Endothelial cell of umbilical vein (primary cell): ENCODE measurements around the gene SLC22A7. TPM values are rescaled to one million over a fixed set of nuclear protein-coding genes. Genes with fewer than 3 reads are reported as not detected.

Experiments
- BruUV-seq: library from RNA; stranded (reverse); fragments of 400-500 nt; replicated peaks from 2 replicates; lab custom pipeline; 2021; lab: Mats Ljungman, UMichigan
- CTCF ChIA-PET: fragments of 300-600, 350-600 bp; sonication (Branson Sonifier 250); formaldehyde crosslinking; loops from one replicate; lab custom pipeline; 2021; ENCODE audit warnings: antibody characterized with exemption, inconsistent platforms; lab: Charles Lee
- POLR2A ChIA-PET: fragments of 300-600, 350-600 bp; sonication (Branson Sonifier 250); formaldehyde crosslinking; loops from one replicate; lab custom pipeline; 2021; ENCODE audit warnings: antibody characterized with exemption, inconsistent platforms; lab: Charles Lee
- DNase-seq: peaks from one replicate; pipeline ENCODE4 v3.0.0-alpha.2; 2011; ENCODE audit warnings: low read depth, low spot score
- FAIRE-seq: peaks from 2 replicates; lab custom pipeline; 2011; peaks lifted over from hg19 to GRCh38; lab: Jason Lieb, UNC
- H2AFZ ChIP-seq: 2 replicates; pipeline ENCODE4 v1.6.0; 2012; ENCODE audit warnings: low read depth, low read length, control low read depth, inconsistent platforms
- H3K27ac ChIP-seq: 2 replicates; pipeline ENCODE4 v1.5.1; 2011; ENCODE audit warnings: low read depth, mild to moderate bottlenecking, control low read depth, low read length, moderate library complexity; ENCODE audit not compliant: insufficient read depth
- H3K27me3 ChIP-seq, 2 experiments: 2 replicates each; pipeline versions ENCODE4 v1.6.0 to v1.6.1; 2011; ENCODE audit warnings: low read length in 2 of 2, mixed read lengths in 1 of 2; ENCODE audit not compliant: control insufficient read depth in 2 of 2, insufficient read depth in 2 of 2
- H3K36me3 ChIP-seq, 2 experiments: 2 replicates in 1 of 2; 3 replicates in 1 of 2; pipeline ENCODE4 v1.5.1; 2011; ENCODE audit warnings: low read length in 2 of 2, mild to moderate bottlenecking in 1 of 2, moderate library complexity in 1 of 2; ENCODE audit not compliant: control insufficient read depth in 2 of 2, insufficient read depth in 2 of 2; ENCODE audit errors: extremely low read depth in 1 of 2
- H3K4me1 ChIP-seq: 3 replicates; pipeline ENCODE4 v1.5.1; 2011; ENCODE audit warnings: mild to moderate bottlenecking, low read length; ENCODE audit not compliant: control insufficient read depth, insufficient read depth; ENCODE audit errors: extremely low read depth
- H3K4me2 ChIP-seq: 2 replicates; pipeline ENCODE4 v1.6.1; 2011; ENCODE audit warnings: low read length, control low read depth, mixed read lengths; ENCODE audit not compliant: insufficient read depth
- H3K4me3 ChIP-seq, 3 experiments: fragments of 200-600 bp in 1 of 3; sonication (generic), shearing (Covaris generic) in 1 of 3; replicated peaks in 1 of 3; 2 replicates each; pipeline ENCODE4 v1.5.1; 2011 to 2016; ENCODE audit warnings: control low read depth in 3 of 3, low read length in 3 of 3, mild to moderate bottlenecking in 2 of 3, inconsistent platforms in 1 of 3, low read depth in 1 of 3, moderate library complexity in 1 of 3; ENCODE audit not compliant: insufficient read depth in 1 of 3
- H3K79me2 ChIP-seq: 2 replicates; pipeline ENCODE4 v1.6.0; 2012; ENCODE audit warnings: low read length, inconsistent platforms; ENCODE audit not compliant: control insufficient read depth, insufficient read depth
- H3K9ac ChIP-seq: replicated peaks from 2 replicates; pipeline ENCODE3; 2011; ENCODE audit warnings: low read length, control low read depth; ENCODE audit not compliant: insufficient read depth; ENCODE audit errors: extremely low read depth
- H3K9me1 ChIP-seq: replicated peaks from 3 replicates; pipeline ENCODE4 v1.6.0; 2011; ENCODE audit warnings: mild to moderate bottlenecking, low read length; ENCODE audit not compliant: control insufficient read depth, insufficient read depth; ENCODE audit errors: extremely low read depth
- H3K9me3 ChIP-seq: replicated peaks from 2 replicates; pipeline ENCODE4 v1.5.1; 2012; ENCODE audit warnings: low read length, inconsistent platforms; ENCODE audit not compliant: control insufficient read depth, insufficient read depth
- H4K20me1 ChIP-seq: replicated peaks from 2 replicates; pipeline ENCODE3; 2011; ENCODE audit warnings: mild to moderate bottlenecking, low read length; ENCODE audit not compliant: control insufficient read depth, insufficient read depth; ENCODE audit errors: extremely low read depth
- EZH2 ChIP-seq: IDR thresholded peaks from 2 replicates; pipeline ENCODE4 v1.6.1; 2012; ENCODE audit warnings: borderline replicate concordance, low read depth, mild to moderate bottlenecking, moderate library complexity, low read length, inconsistent platforms; ENCODE audit not compliant: severe bottlenecking
- FOS ChIP-seq: IDR thresholded peaks from 2 replicates; pipeline ENCODE4 v1.6.1; 2011; ENCODE audit warnings: mild to moderate bottlenecking, low read length, moderate library complexity, borderline replicate concordance; ENCODE audit not compliant: insufficient read depth
- GATA2 ChIP-seq: IDR thresholded peaks from 2 replicates; pipeline ENCODE4 v1.7.0; 2011; ENCODE audit warnings: low read depth, mild to moderate bottlenecking, moderate library complexity, mixed read lengths, low read length; ENCODE audit not compliant: insufficient read length, insufficient read depth
- JUN ChIP-seq: IDR thresholded peaks from 2 replicates; pipeline ENCODE4 v1.6.1; 2011; ENCODE audit warnings: borderline replicate concordance, low read depth; ENCODE audit not compliant: insufficient read length, insufficient read depth
- MYC ChIP-seq: IDR thresholded peaks from one replicate; pipeline ENCODE4 v1.6.1; 2011; ENCODE audit warnings: mild to moderate bottlenecking, low read depth, low read length
- POLR2A ChIP-seq: IDR thresholded peaks from 2 replicates; pipeline ENCODE4 v1.6.1; 2012; ENCODE audit warnings: low read depth, mild to moderate bottlenecking, control low read depth, low read length
- POLR2AphosphoS5 ChIP-seq: IDR thresholded peaks from 2 replicates; pipeline ENCODE4 v1.6.1; 2012; ENCODE audit warnings: low read depth, mild to moderate bottlenecking, control low read depth, low read length, moderate library complexity; ENCODE audit not compliant: insufficient read depth
- dilution Hi-C: fragments of 300-500 bp; cut with MboI; formaldehyde crosslinking; loops from one replicate; pipeline ENCODE4 v1.15.0; 2019; ENCODE audit warnings: low sequenced_read_pairs; ENCODE audit not compliant: extremely low pct_ligation_motif_present
- intact Hi-C: fragments of 100-400 bp; cut with micrococcal nuclease; formaldehyde crosslinking; loops from one replicate; pipeline ENCODE4 v1.10.0; 2022
- polyA plus RNA-seq, 4 experiments: library from polyadenylated mRNA; depleted of rRNA in 3 of 4; stranded (reverse) in 3 of 4; unstranded in 1 of 4; fragments of >200 nt; gene quantifications; 2 replicates each; pipeline versions ENCODE4 v1.2.1 to v1.2.3, GENCODE V29; 2011 to 2012; ENCODE audit warnings: missing spikeins in 1 of 4
- total RNA-seq: library from RNA; stranded (reverse); gene quantifications from 2 replicates; pipeline ENCODE4 v1.2.3, GENCODE V29; 2021
- TF ChIP-seq, protein P1 (sequence below), 2 donors: IDR thresholded peaks; 1 replicate in 1 of 2; 2 replicates in 1 of 2; pipeline ENCODE4 v1.5.1; 2011; ENCODE audit warnings: low read length in 2 of 2, mild to moderate bottlenecking in 2 of 2, moderate library complexity in 2 of 2, control low read depth in 1 of 2, inconsistent platforms in 1 of 2, low read depth in 1 of 2; ENCODE audit not compliant: insufficient read depth in 1 of 2; ENCODE audit errors: extremely low read depth in 1 of 2
- TF ChIP-seq, protein P2 (sequence below): IDR thresholded peaks from 2 replicates; pipeline ENCODE4 v1.6.1; 2011; ENCODE audit not compliant: insufficient read depth, insufficient read length

Gene SLC22A7
- total and polyA plus RNA-seq, 2 donors (not counting 3 experiments of a cell fraction or from before 2014, with no cell fraction given): not detected

DNA sequence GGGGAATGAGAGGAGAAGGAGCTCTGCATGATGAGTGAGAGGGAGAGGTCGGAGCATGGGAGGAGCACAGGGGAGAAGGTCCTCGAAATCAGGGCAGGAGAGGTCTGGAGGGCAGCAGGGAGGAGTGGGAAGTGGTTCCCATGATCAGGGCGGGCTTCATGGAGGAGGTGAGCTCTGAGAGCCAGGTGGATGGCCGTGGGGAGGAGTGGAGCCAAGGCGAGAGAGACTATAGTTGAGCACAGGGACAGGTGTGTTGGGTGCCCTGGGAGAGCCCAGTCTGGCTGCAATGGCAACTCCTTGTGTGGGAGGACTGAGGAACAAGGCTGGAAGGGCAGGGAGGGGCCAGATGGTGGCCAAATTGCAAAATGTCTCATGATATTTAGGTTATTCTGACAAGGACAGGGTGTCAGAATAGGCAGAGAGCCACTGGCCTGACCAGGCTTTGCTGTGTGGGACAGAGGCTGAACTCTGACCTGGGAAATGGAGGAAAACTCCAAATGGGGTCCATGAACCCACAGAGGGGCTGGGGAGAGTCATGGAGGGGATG, 33.4 kb upstream of the SLC22A7 start:
- Histone ChIP-seq H3K36me3 (no peaks in the 10 kb centered on the region), H3K4me1 (no peaks in the 10 kb centered on the region), H2AFZ (no peak overlapping the region), H3K4me3 (no peak overlapping the region), H4K20me1 (no peaks in the 10 kb centered on the region), H3K27me3 (peaks cover 10 to 11% of the 10 kb centered on the region in 2 experiments), H3K4me2 (no peak overlapping the region), H3K9me1 (no peaks in the 10 kb centered on the region), H3K9me3 (no peaks in the 10 kb centered on the region), H3K79me2 (no peaks in the 10 kb centered on the region), H3K27ac (no peak overlapping the region), H3K9ac (no peak overlapping the region)
- ChIA-PET CTCF (interaction anchor here (1.1 to 4.0 kb wide), 10 partner anchors 8 to 232 kb away, joined by 3 to 49 read pairs (median 7); partner anchors contain the start of genes DLK2, DNPH1 and ZNF318), POLR2A (no interaction called here)
- DNase-seq (no peak), FAIRE-seq (no peak)
- dilution Hi-C loops (no loop called here), intact Hi-C loops (no loop called here)
- TF ChIP-seq JUN (no peak), POLR2A (no peak), POLR2AphosphoS5 (no peak), MYC (no peak), GATA2 (no peak), FOS (no peak), EZH2 (no peak)
- TF ChIP-seq, protein P1, sequence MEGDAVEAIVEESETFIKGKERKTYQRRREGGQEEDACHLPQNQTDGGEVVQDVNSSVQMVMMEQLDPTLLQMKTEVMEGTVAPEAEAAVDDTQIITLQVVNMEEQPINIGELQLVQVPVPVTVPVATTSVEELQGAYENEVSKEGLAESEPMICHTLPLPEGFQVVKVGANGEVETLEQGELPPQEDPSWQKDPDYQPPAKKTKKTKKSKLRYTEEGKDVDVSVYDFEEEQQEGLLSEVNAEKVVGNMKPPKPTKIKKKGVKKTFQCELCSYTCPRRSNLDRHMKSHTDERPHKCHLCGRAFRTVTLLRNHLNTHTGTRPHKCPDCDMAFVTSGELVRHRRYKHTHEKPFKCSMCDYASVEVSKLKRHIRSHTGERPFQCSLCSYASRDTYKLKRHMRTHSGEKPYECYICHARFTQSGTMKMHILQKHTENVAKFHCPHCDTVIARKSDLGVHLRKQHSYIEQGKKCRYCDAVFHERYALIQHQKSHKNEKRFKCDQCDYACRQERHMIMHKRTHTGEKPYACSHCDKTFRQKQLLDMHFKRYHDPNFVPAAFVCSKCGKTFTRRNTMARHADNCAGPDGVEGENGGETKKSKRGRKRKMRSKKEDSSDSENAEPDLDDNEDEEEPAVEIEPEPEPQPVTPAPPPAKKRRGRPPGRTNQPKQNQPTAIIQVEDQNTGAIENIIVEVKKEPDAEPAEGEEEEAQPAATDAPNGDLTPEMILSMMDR (IDR thresholded peaks at IDR 0.05; ENCODE audit: extremely low read depth in 1 of 2, insufficient read depth in 1 of 2, low read depth in 1 of 2, low read length in 2 of 2): no peak
- TF ChIP-seq, protein P2, sequence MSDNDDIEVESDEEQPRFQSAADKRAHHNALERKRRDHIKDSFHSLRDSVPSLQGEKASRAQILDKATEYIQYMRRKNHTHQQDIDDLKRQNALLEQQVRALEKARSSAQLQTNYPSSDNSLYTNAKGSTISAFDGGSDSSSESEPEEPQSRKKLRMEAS: no peak
- no TSS peak for BruUV-seq
